ENCODE results near the gene EPGN. TPM values are rescaled to one million over a fixed set of nuclear protein-coding genes. Genes with fewer than 3 reads are reported as not detected.

The EPGN gene
- polyA plus RNA-seq, 1 donor (not counting 4 experiments of a cell fraction or from before 2014, with no cell fraction given) = 330 TPM

- DNase-seq (ENCODE audit: low read depth, low spot score) (no peak), FAIRE-seq (no peak)
- Histone ChIP-seq H3K9me3 (ENCODE audit: control insufficient read depth, low read depth, low read length) (no peaks in the 10 kb centered on the region), H3K4me3 (ENCODE audit: control insufficient read depth in 2 of 3, extremely low read depth in 1 of 3, insufficient read depth in 2 of 3, low read depth in 1 of 3, low read length in 3 of 3) (no peak overlapping the region), H3K27ac (ENCODE audit: control insufficient read depth, insufficient read depth, low read length) (no peak overlapping the region), H3K79me2 (ENCODE audit: control insufficient read depth, insufficient read depth, low read length) (no peaks in the 10 kb centered on the region), H2AFZ (ENCODE audit: control insufficient read depth, low read length) (no peak overlapping the region), H3K27me3 (ENCODE audit: control insufficient read depth, extremely low read depth, insufficient read depth, low read length) (no peaks in the 10 kb centered on the region), H3K9ac (ENCODE audit: control insufficient read depth, extremely low read depth, insufficient read depth, low read length) (no peak overlapping the region), H3K4me2 (ENCODE audit: control insufficient read depth, extremely low read depth, insufficient read depth, low read depth, low read length) (no peak overlapping the region), H4K20me1 (ENCODE audit: control insufficient read depth, extremely low read depth, insufficient read depth, low read length) (no peaks in the 10 kb centered on the region), H3K9me1 (ENCODE audit: control insufficient read depth, extremely low read depth, insufficient read depth, low read length) (no peaks in the 10 kb centered on the region), H3K4me1 (ENCODE audit: control insufficient read depth, extremely low read depth, insufficient read depth, low read length) (peaks cover 11% of the 10 kb centered on the region), H3K36me3 (ENCODE audit: control insufficient read depth in 2 of 2, extremely low read depth in 1 of 2, insufficient read depth in 2 of 2, low read length in 2 of 2) (no peaks in the 10 kb centered on the region)
- dilution Hi-C loops (cut with MboI; ENCODE audit: extremely low pct_ligation_motif_present, low sequenced_read_pairs) = no loop called here
- TF ChIP-seq CTCF (optimal IDR thresholded peaks at IDR 0.05 in 1 of 3, IDR thresholded peaks at IDR 0.05 in 1 of 3, conservative IDR thresholded peaks at IDR 0.05 in 1 of 3; ENCODE audit: extremely low read depth in 1 of 3, insufficient read depth in 2 of 3, low read length in 3 of 3) (no peak), EZH2 (IDR thresholded peaks at IDR 0.05; ENCODE audit: low read length) (no peak)
Measured at GRCh38 chr4:74294681-74295080, 13.6 kb upstream of the EPGN start.

GRCh38 chr4:74297539-74297938 lies 10.7 kb upstream of the EPGN start:
- no peaks in the 10 kb centered on the region for H3K36me3 ChIP-seq (ENCODE audit: control insufficient read depth in 2 of 2, extremely low read depth in 1 of 2, insufficient read depth in 2 of 2, low read length in 2 of 2)
- H3K27ac ChIP-seq (ENCODE audit: control insufficient read depth, insufficient read depth, low read length) = no peak overlapping the region
- dilution Hi-C loops (cut with MboI; ENCODE audit: extremely low pct_ligation_motif_present, low sequenced_read_pairs) = no loop called here
- H3K9me3 ChIP-seq (ENCODE audit: control insufficient read depth, low read depth, low read length) = no peaks in the 10 kb centered on the region
- no peaks in the 10 kb centered on the region for H4K20me1 ChIP-seq (ENCODE audit: control insufficient read depth, extremely low read depth, insufficient read depth, low read length)
- H3K9me1 ChIP-seq (ENCODE audit: control insufficient read depth, extremely low read depth, insufficient read depth, low read length) = no peaks in the 10 kb centered on the region
- H3K79me2 ChIP-seq (ENCODE audit: control insufficient read depth, insufficient read depth, low read length) = no peaks in the 10 kb centered on the region
- no peak overlapping the region for H2AFZ ChIP-seq (ENCODE audit: control insufficient read depth, low read length)
- FAIRE-seq (no peak), DNase-seq (ENCODE audit: low read depth, low spot score) (no peak)
- no peaks in the 10 kb centered on the region for H3K27me3 ChIP-seq (ENCODE audit: control insufficient read depth, extremely low read depth, insufficient read depth, low read length)
- H3K4me2 ChIP-seq (ENCODE audit: control insufficient read depth, extremely low read depth, insufficient read depth, low read depth, low read length) = no peak overlapping the region
- H3K4me1 ChIP-seq (ENCODE audit: control insufficient read depth, extremely low read depth, insufficient read depth, low read length) = peaks cover 4% of the 10 kb centered on the region
- TF ChIP-seq EZH2 (IDR thresholded peaks at IDR 0.05; ENCODE audit: low read length) (no peak), CTCF (optimal IDR thresholded peaks at IDR 0.05 in 1 of 3, IDR thresholded peaks at IDR 0.05 in 1 of 3, conservative IDR thresholded peaks at IDR 0.05 in 1 of 3; ENCODE audit: extremely low read depth in 1 of 3, insufficient read depth in 2 of 3, low read length in 3 of 3) (no peak)
- no peak overlapping the region for H3K9ac ChIP-seq (ENCODE audit: control insufficient read depth, extremely low read depth, insufficient read depth, low read length)
- H3K4me3 ChIP-seq (ENCODE audit: control insufficient read depth in 2 of 3, extremely low read depth in 1 of 3, insufficient read depth in 2 of 3, low read depth in 1 of 3, low read length in 3 of 3) = no peak overlapping the region
